HepG2 (cell line): Measurements from ENCODE around the gene HELZ. TPM values are rescaled to one million over a fixed set of nuclear protein-coding genes. Genes with fewer than 3 reads are reported as not detected.

ENCODE experiments used
- HOXA7 ChIP-seq: sonication (generic); formaldehyde crosslinking; IDR thresholded peaks from 2 replicates; pipeline ENCODE4 v1.8.1; 2022; ENCODE audit warnings: mild to moderate bottlenecking, missing genetic modification reagents, moderate library complexity
- KAT8 ChIP-seq: IDR thresholded peaks from 2 replicates; pipeline ENCODE4 v1.6.1; 2016; ENCODE audit warnings: missing genetic modification reagents, missing compliant biosample characterization
- KDM3A ChIP-seq: IDR thresholded peaks from 2 replicates; pipeline ENCODE4 v1.6.1; 2018; ENCODE audit warnings: low read depth, missing compliant biosample characterization
- KIAA2018 ChIP-seq: sonication (generic); formaldehyde crosslinking; IDR thresholded peaks from 2 replicates; pipeline ENCODE4 v1.5.0; 2020; ENCODE audit warnings: mild to moderate bottlenecking, missing genetic modification reagents, borderline replicate concordance
- NCOR1 ChIP-seq: fragments of 200-600 bp; sonication (generic); IDR thresholded peaks from 2 replicates; pipeline ENCODE4 v1.7.0; 2017; ENCODE audit warnings: antibody characterized with exemption, low read length, borderline replicate concordance
- PTBP1 ChIP-seq: fragments of 200-400 bp; formaldehyde crosslinking; IDR thresholded peaks from 2 replicates; pipeline ENCODE4 v1.6.1; 2018; ENCODE audit warnings: low read length, low read depth; ENCODE audit not compliant: poor library complexity, severe bottlenecking
- RXRA ChIP-seq: sonication (generic); formaldehyde crosslinking; IDR thresholded peaks from 2 replicates; pipeline ENCODE4 v1.5.1; 2020; ENCODE audit warnings: missing genetic modification reagents
- USF2 ChIP-seq, 2 experiments: sonication (generic) in 1 of 2; formaldehyde crosslinking in 1 of 2; IDR thresholded peaks; 2 replicates each; pipeline versions ENCODE4 v1.5.1 to v1.6.1; 2011 to 2020; ENCODE audit warnings: borderline replicate concordance in 1 of 2, low read depth in 1 of 2, low read length in 1 of 2, mild to moderate bottlenecking in 1 of 2, missing genetic modification reagents in 1 of 2, moderate library complexity in 1 of 2
- ZBTB44 ChIP-seq: sonication (generic); formaldehyde crosslinking; IDR thresholded peaks from 2 replicates; pipeline ENCODE4 v1.4.0; 2020; ENCODE audit warnings: missing genetic modification reagents
- ZFP90 ChIP-seq: sonication (generic); formaldehyde crosslinking; IDR thresholded peaks from 2 replicates; pipeline ENCODE4 v1.8.0; 2022; ENCODE audit warnings: missing genetic modification reagents, mild to moderate bottlenecking, inconsistent platforms, borderline replicate concordance
- ZNF263 ChIP-seq: sonication (generic); formaldehyde crosslinking; IDR thresholded peaks from 2 replicates; pipeline ENCODE4 v1.4.0; 2020; ENCODE audit warnings: missing genetic modification reagents
- ZNF3 ChIP-seq: IDR thresholded peaks from 2 replicates; pipeline ENCODE4 v1.7.0; 2017; ENCODE audit warnings: inconsistent platforms
- ZNF570 ChIP-seq: sonication (generic); formaldehyde crosslinking; IDR thresholded peaks from 2 replicates; pipeline ENCODE4 v1.4.0; 2020; ENCODE audit warnings: mild to moderate bottlenecking, missing genetic modification reagents, borderline replicate concordance
- ZNF652 ChIP-seq: IDR thresholded peaks from 2 replicates; pipeline ENCODE4 v1.6.1; 2016; ENCODE audit warnings: low read depth, borderline replicate concordance
- ZNF746 ChIP-seq: sonication (generic); formaldehyde crosslinking; IDR thresholded peaks from 2 replicates; pipeline ENCODE4 v1.8.0; 2022; ENCODE audit warnings: mild to moderate bottlenecking, missing genetic modification reagents
- polyA plus RNA-seq, 8 experiments: library from polyadenylated mRNA; depleted of rRNA in 3 of 8; stranded (reverse) in 7 of 8; unstranded in 1 of 8; fragments of >200 nt; fragmentation: Illumina TruSeq in 4 of 8; extraction: Trizol in 4 of 8; gene quantifications; 2 replicates each; pipeline versions ENCODE4 v1.2.1 to v1.2.3, GENCODE V29; 2011 to 2016; ENCODE audit warnings: low read depth in 4 of 8, missing spikeins in 1 of 8, mixed read lengths in 1 of 8; ENCODE audit not compliant: insufficient read depth in 1 of 8
- total RNA-seq, 5 experiments: library from RNA; depleted of rRNA; stranded (reverse); fragments of >200 nt; fragmentation: Illumina TruSeq; extraction: Trizol; gene quantifications; 2 replicates each; pipeline ENCODE4 v1.2.3, GENCODE V29; 2016; ENCODE audit warnings: low read depth in 1 of 5

Gene HELZ
- total and polyA plus RNA-seq, 2 of the 13 experiments (the other 11 are each of a cell fraction or from before 2014, with no cell fraction given): 35.3 to 52.4 TPM

GRCh38 chr17:67246653-67247415 is 1.8 kb upstream of the HELZ start (continued):
- no peak for TF ChIP-seq KIAA2018 (CRISPR knock-in tag)
- 0 out of 2 replicates have a peak, but pooled peaks have one; percentile 46 for TF ChIP-seq ZBTB44 (CRISPR knock-in tag)
- TF ChIP-seq ZFP90 (CRISPR knock-in tag): peak; percentile 93
- TF ChIP-seq NCOR1: peak; percentile 65; the same call in 1 of the 2 replicates
- TF ChIP-seq KAT8 (CRISPR knock-in tag): peak; percentile 43; the same call in 1 of the 2 replicates
- TF ChIP-seq HOXA7 (CRISPR knock-in tag): no peak
- no peak for TF ChIP-seq KDM3A
- 0 out of 2 replicates have a peak, but pooled peaks have one; percentile 6 for TF ChIP-seq ZNF746
- no peak for TF ChIP-seq ZNF263
- TF ChIP-seq USF2 (IDR thresholded peaks at IDR 0.05; ENCODE audit: low read depth, low read length): no peak
- peak; percentile 76; the same call in 1 of the 2 replicates for TF ChIP-seq USF2 (CRISPR knock-in tag; IDR thresholded peaks at IDR 0.05; ENCODE audit: borderline replicate concordance)
- TF ChIP-seq ZNF652 (CRISPR knock-in tag): peak; percentile 44
- TF ChIP-seq ZNF570 (CRISPR knock-in tag): no peak
- TF ChIP-seq PTBP1: no peak
- peak; percentile 43; the same call in 1 of the 2 replicates for TF ChIP-seq ZNF3 (CRISPR knock-in tag)
- peak; percentile 57; the same call in 1 of the 2 replicates for TF ChIP-seq RXRA (CRISPR knock-in tag)
